SK-N-MC (cell line): ENCODE results near the gene NFKBIL1.

ENCODE experiments used
- EZH2 ChIP-seq: fragments of 200-600 bp; sonication (generic); IDR thresholded peaks from one replicate; pipeline ENCODE4 v1.6.1; 2017; ENCODE audit warnings: antibody characterized with exemption
- POLR2AphosphoS5 ChIP-seq: IDR thresholded peaks from 2 replicates; pipeline ENCODE4 v1.6.1; 2012; ENCODE audit warnings: mild to moderate bottlenecking, low read depth, low read length, borderline replicate concordance

- no peak for TF ChIP-seq POLR2AphosphoS5
- no peak for TF ChIP-seq EZH2
Measured at GRCh38 chr6:31592396-31592771, 45.0 kb downstream of the NFKBIL1 start.
